Upper lobe of right lung (tissue), 1 donor: ENCODE measurements around the gene TXNRD2. TPM values are rescaled to one million over a fixed set of nuclear protein-coding genes. Genes with fewer than 3 reads are reported as not detected.

ENCODE experiments used
- ATAC-seq: fragments of 200-7000 bp; cut with Tn5 transposase; one replicate; pipeline ENCODE4 v1.9.1; 2020; ENCODE audit warnings: mild to moderate bottlenecking, moderate library complexity
- DNase-seq: peaks from one replicate; pipeline ENCODE4 v3.0.0-alpha.2; 2020
- H3K27ac ChIP-seq: fragments of 200-600 bp; one replicate; pipeline ENCODE4 v1.8.0; 2022
- H3K27me3 ChIP-seq: fragments of 200-600 bp; one replicate; pipeline ENCODE4 v1.8.0; 2022; ENCODE audit warnings: mild to moderate bottlenecking
- H3K36me3 ChIP-seq: fragments of 200-600 bp; one replicate; pipeline ENCODE4 v1.8.0; 2022
- H3K4me1 ChIP-seq: fragments of 200-600 bp; one replicate; pipeline ENCODE4 v1.8.0; 2022
- H3K4me3 ChIP-seq: fragments of 200-600 bp; one replicate; pipeline ENCODE4 v1.8.0; 2022; ENCODE audit warnings: mild to moderate bottlenecking
- H3K9me3 ChIP-seq: fragments of 200-600 bp; one replicate; pipeline ENCODE4 v1.8.0; 2022
- intact Hi-C: fragments of 100-400 bp; cut with DNase I; formaldehyde crosslinking; loops from one replicate; pipeline ENCODE4 v1.11.0; 2022
- microRNA-seq: library from miRNA; unstranded; fragments of <30 nt; microRNA quantifications from one replicate; pipeline ENCODE4 v1.2.0, GENCODE V29; 2020; ENCODE audit warnings: borderline microRNAs expressed
- total RNA-seq: library from RNA; stranded (reverse); fragmentation: NEBNext Ultra II Directional; extraction: Animal tissue kit (Norgen Biotek cat#: 25700); gene quantifications from one replicate; pipeline ENCODE4 v1.2.1, GENCODE V29; 2021
- TF ChIP-seq, protein P1 (sequence below): fragments of 200-600 bp; IDR thresholded peaks from one replicate; pipeline ENCODE4 v1.8.0; 2022; ENCODE audit warnings: antibody characterized with exemption
- donor health status: DM: no; HTN: yes; CAD: no; lungs with severe emphysema.

TXNRD2 gene
- total RNA-seq, 1 donor from 2014 or later, result 40.7 TPM

DNA sequence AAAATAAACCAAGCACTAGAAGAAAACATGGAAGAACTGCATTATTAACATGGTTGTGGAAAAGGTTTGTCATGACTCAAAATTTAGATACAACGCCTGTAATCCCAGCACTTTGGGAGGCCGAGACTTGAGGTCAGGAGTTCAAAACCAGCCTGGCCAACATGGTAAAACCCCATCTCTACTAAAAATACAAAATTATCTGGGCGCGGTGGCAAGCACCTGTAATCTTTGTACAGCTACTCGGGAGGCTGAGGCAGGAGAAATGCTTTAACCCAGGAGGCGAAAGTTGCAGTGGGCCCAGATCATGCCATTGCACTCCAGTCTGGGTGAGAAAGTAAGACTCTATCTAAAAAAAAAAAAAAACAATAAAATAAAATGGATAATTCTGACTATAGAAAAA lies 110.6 kb downstream of the TXNRD2 start:
- intact Hi-C loops, result no loop called here
- H3K4me1 ChIP-seq, result no peaks in the 10 kb centered on the region
- TF ChIP-seq, protein P1, sequence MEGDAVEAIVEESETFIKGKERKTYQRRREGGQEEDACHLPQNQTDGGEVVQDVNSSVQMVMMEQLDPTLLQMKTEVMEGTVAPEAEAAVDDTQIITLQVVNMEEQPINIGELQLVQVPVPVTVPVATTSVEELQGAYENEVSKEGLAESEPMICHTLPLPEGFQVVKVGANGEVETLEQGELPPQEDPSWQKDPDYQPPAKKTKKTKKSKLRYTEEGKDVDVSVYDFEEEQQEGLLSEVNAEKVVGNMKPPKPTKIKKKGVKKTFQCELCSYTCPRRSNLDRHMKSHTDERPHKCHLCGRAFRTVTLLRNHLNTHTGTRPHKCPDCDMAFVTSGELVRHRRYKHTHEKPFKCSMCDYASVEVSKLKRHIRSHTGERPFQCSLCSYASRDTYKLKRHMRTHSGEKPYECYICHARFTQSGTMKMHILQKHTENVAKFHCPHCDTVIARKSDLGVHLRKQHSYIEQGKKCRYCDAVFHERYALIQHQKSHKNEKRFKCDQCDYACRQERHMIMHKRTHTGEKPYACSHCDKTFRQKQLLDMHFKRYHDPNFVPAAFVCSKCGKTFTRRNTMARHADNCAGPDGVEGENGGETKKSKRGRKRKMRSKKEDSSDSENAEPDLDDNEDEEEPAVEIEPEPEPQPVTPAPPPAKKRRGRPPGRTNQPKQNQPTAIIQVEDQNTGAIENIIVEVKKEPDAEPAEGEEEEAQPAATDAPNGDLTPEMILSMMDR, result no peak
- DNase-seq (no peak), ATAC-seq (no peak)
- H3K4me3 ChIP-seq, result no peak overlapping the region
- H3K27me3 ChIP-seq, result no peaks in the 10 kb centered on the region
- no peaks in the 10 kb centered on the region for H3K9me3 ChIP-seq
- no peaks in the 10 kb centered on the region for H3K36me3 ChIP-seq
- H3K27ac ChIP-seq, result no peak overlapping the region

- no peaks in the 10 kb centered on the region for H3K9me3 ChIP-seq
- no peaks in the 10 kb centered on the region for H3K4me1 ChIP-seq
- no peak overlapping the region for H3K27ac ChIP-seq
- no peaks in the 10 kb centered on the region for H3K36me3 ChIP-seq
- no peak for DNase-seq
- intact Hi-C loops, result no loop called here
- H3K4me3 ChIP-seq, result no peak overlapping the region
- TF ChIP-seq, protein P1, result no peak
- no peaks in the 10 kb centered on the region for H3K27me3 ChIP-seq
- no peak for ATAC-seq
These were observed 113.6 kb downstream of the TXNRD2 start for GRCh38 chr22:19828035-19828401.

DNA sequence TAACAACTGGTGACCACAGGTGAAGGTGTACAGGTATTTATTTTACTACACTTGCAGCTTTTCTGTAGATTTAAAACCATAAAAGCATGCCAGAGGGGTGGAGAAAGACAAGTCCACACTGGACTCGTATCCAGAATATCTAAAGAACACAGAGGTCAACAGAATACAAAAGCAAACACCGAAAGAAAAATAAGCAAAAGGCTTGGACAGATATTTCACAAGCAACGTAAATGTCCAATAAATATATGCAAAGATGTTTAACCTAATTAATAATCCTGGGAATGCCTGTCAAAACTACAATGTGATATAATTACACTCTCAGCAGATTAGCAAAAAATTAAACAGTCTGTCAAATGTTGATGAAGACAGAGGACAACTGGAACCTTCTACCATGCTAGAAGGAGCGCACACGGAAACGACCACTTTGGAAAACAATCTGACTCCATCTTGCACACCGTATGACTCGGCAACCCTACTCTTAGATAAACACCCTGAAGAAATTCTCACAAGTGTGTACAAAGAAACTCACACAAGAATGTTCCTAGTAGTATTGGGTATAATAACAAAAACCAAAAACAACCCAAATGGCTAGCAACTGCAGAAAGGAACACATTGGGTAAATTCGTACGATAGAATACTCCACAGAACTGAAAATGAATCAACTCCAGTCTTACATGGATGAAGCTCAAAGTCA lies 114.1 kb downstream of the TXNRD2 start:
- no peak overlapping the region for H3K4me3 ChIP-seq
- no peaks in the 10 kb centered on the region for H3K36me3 ChIP-seq
- intact Hi-C loops, result no loop called here
- ATAC-seq (no peak), DNase-seq (no peak)
- H3K9me3 ChIP-seq, result no peaks in the 10 kb centered on the region
- H3K27me3 ChIP-seq, result no peaks in the 10 kb centered on the region
- H3K4me1 ChIP-seq, result peaks cover 1% of the 10 kb centered on the region
- TF ChIP-seq, protein P1, result no peak
- H3K27ac ChIP-seq, result no peak overlapping the region

DNA sequence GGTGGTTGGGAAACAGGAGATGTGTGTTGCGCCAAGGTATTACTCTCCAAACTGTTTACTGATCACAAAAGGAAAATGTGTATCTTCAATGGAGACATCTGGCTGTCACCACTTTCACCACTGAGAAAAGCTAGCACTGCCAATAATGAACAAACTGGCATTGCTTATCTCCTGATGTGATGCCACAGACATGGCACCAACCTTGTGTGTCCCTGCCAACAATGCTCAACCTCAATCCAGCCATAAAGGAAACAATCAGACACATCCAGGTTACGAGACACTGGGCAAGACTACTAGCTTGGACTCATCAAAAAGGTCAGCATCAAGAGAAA lies 115.0 kb downstream of the TXNRD2 start:
- intact Hi-C loops, result no loop called here
- ATAC-seq (no peak), DNase-seq (no peak)
- Histone ChIP-seq H3K4me1 (peaks cover 5% of the 10 kb centered on the region), H3K27me3 (no peaks in the 10 kb centered on the region), H3K4me3 (no peak overlapping the region), H3K27ac (no peak overlapping the region), H3K9me3 (no peaks in the 10 kb centered on the region), H3K36me3 (no peaks in the 10 kb centered on the region)
- TF ChIP-seq, protein P1, result no peak

GRCh38 chr22:19825904-19826618 lies 115.6 kb downstream of the TXNRD2 start:
- TF ChIP-seq, protein P1, result no peak
- DNase-seq (no peak), ATAC-seq (no peak)
- no peaks in the 10 kb centered on the region for H3K27me3 ChIP-seq
- H3K36me3 ChIP-seq, result no peaks in the 10 kb centered on the region
- no peak overlapping the region for H3K4me3 ChIP-seq
- no peak overlapping the region for H3K27ac ChIP-seq
- no peaks in the 10 kb centered on the region for H3K9me3 ChIP-seq
- peaks cover 5% of the 10 kb centered on the region for H3K4me1 ChIP-seq
- intact Hi-C loops, result no loop called here

Small RNAs within 50 kb of the gene (microRNA-seq; reads per million reads assigned to microRNA genes)
- gene MIR4761, result not detected

Other genes starting within 250 kb of the TXNRD2 start
- gene SEPTIN5, start 227.3 kb downstream of the TXNRD2 start, total RNA-seq, result 11.5 TPM
- 1.3 TPM for gene GP1BB, start 218.3 kb downstream of the TXNRD2 start, total RNA-seq
- gene TBX1, start 181.0 kb downstream of the TXNRD2 start, total RNA-seq, result 15.4 TPM
- gene GNB1L, start 86.9 kb downstream of the TXNRD2 start, total RNA-seq, result 7.8 TPM
- 20.5 TPM for gene RTL10, start 86.9 kb downstream of the TXNRD2 start, total RNA-seq
- 175 TPM for gene COMT, start within 50 bp of the TXNRD2 start, total RNA-seq
- 25.4 TPM for gene ARVCF, start 75.0 kb upstream of the TXNRD2 start, total RNA-seq
- 37.8 TPM for gene TANGO2, start 79.3 kb upstream of the TXNRD2 start, total RNA-seq
- gene DGCR8, start 138.4 kb upstream of the TXNRD2 start, total RNA-seq, result 35.5 TPM
- gene RANBP1, start 174.3 kb upstream of the TXNRD2 start, total RNA-seq, result 53.0 TPM
- gene TRMT2A, start 175.4 kb upstream of the TXNRD2 start, total RNA-seq, result 53.8 TPM
- gene ZDHHC8, start 190.0 kb upstream of the TXNRD2 start, total RNA-seq, result 88.0 TPM
- 1.6 TPM for gene CCDC188, start 209.2 kb upstream of the TXNRD2 start, total RNA-seq